Lung (tissue), 12 donors: ENCODE results near the gene STK11. TPM values are rescaled to one million over a fixed set of nuclear protein-coding genes. Genes with fewer than 3 reads are reported as not detected.
A peak's percentile ranks its signal among the peaks of the same experiment; 100 is the strongest.
"Not testable (repeated sequence)": the region's sequence is repeated elsewhere in the genome, so short reads cannot be mapped to it uniquely, and the experiment has no call there.

Experiments used
- ATAC-seq: fragments of 200-7000 bp; cut with Tn5 transposase; one replicate; pipeline ENCODE4 v1.9.1; 2020; ENCODE audit warnings: moderate number of reproducible peaks; ENCODE audit not compliant: insufficient read depth, low FRiP score
- DNase-seq, 3 donors: peaks; one replicate each; pipeline ENCODE4 v3.0.0-alpha.2; 2013 to 2017
- H3K27ac ChIP-seq, 2 donors: one replicate each; pipeline ENCODE4 v1.5.1; 2013; ENCODE audit warnings: mild to moderate bottlenecking in 2 of 2, moderate library complexity in 2 of 2, control low read depth in 1 of 2, inconsistent platforms in 1 of 2, low read depth in 1 of 2, low read length in 1 of 2
- H3K27me3 ChIP-seq, 3 donors: one replicate each; pipeline ENCODE4 v1.5.1; 2013; ENCODE audit warnings: low read length in 2 of 3; ENCODE audit not compliant: control insufficient read depth in 3 of 3, insufficient read depth in 3 of 3
- H3K36me3 ChIP-seq, 4 donors: one replicate each; pipeline ENCODE4 v1.5.1; 2013; ENCODE audit warnings: low read length in 4 of 4, mild to moderate bottlenecking in 1 of 4, moderate library complexity in 1 of 4; ENCODE audit not compliant: control insufficient read depth in 4 of 4, insufficient read depth in 4 of 4
- H3K4me1 ChIP-seq, 5 donors: one replicate each; pipeline ENCODE4 v1.5.1; 2013; ENCODE audit warnings: low read length in 5 of 5, mild to moderate bottlenecking in 2 of 5, moderate library complexity in 1 of 5; ENCODE audit not compliant: control insufficient read depth in 5 of 5, insufficient read depth in 5 of 5
- H3K4me3 ChIP-seq: one replicate; pipeline ENCODE4 v1.5.1; 2013; ENCODE audit warnings: mild to moderate bottlenecking, control low read depth, moderate library complexity
- H3K9ac ChIP-seq, 2 donors: one replicate each; pipeline ENCODE4 v1.5.1; 2013; ENCODE audit warnings: low read length in 2 of 2, control low read depth in 1 of 2; ENCODE audit not compliant: insufficient read depth in 1 of 2
- H3K9me3 ChIP-seq, 4 donors: one replicate each; pipeline ENCODE4 v1.5.1; 2013; ENCODE audit warnings: low read length in 3 of 4, mild to moderate bottlenecking in 1 of 4, moderate library complexity in 1 of 4; ENCODE audit not compliant: control insufficient read depth in 4 of 4, insufficient read depth in 3 of 4
- WGBS, 2 donors: extraction: QIAGEN DNeasy Blood & Tissue Kit; methylation state at CpG; one replicate each; pipeline ENCODE4 v1.1.7; 2013; 5-methylcytosine and 5-hydroxymethylcytosine counted together
- polyA plus RNA-seq, 2 donors: library from polyadenylated mRNA; stranded (reverse); fragments of 200-250 nt; gene quantifications; one replicate each; pipeline ENCODE4 v1.2.1, GENCODE V29; 2013
- total RNA-seq, 2 donors: library from RNA; depleted of rRNA in 1 of 2; stranded (reverse); fragments of >200 nt in 1 of 2; gene quantifications; one replicate each; pipeline ENCODE4 v1.2.1, GENCODE V29; 2014 to 2021
- TF ChIP-seq, protein P1 (sequence below): IDR thresholded peaks from 2 replicates; pipeline ENCODE4 v1.5.1; 2012; ENCODE audit warnings: mild to moderate bottlenecking; ENCODE audit errors: control extremely low read depth, extremely low read depth
- donor health status: control.
- donor health status: control.
- donor health status: Bipolar disorder and iron deficiency.
- donor health status: healthy.
- donor health status: DM: yes; HTN: yes; CAD: no.

The STK11 gene
- total and polyA plus RNA-seq, 4 donors = 43.1 to 59.8 (median 54.6) TPM

DNA sequence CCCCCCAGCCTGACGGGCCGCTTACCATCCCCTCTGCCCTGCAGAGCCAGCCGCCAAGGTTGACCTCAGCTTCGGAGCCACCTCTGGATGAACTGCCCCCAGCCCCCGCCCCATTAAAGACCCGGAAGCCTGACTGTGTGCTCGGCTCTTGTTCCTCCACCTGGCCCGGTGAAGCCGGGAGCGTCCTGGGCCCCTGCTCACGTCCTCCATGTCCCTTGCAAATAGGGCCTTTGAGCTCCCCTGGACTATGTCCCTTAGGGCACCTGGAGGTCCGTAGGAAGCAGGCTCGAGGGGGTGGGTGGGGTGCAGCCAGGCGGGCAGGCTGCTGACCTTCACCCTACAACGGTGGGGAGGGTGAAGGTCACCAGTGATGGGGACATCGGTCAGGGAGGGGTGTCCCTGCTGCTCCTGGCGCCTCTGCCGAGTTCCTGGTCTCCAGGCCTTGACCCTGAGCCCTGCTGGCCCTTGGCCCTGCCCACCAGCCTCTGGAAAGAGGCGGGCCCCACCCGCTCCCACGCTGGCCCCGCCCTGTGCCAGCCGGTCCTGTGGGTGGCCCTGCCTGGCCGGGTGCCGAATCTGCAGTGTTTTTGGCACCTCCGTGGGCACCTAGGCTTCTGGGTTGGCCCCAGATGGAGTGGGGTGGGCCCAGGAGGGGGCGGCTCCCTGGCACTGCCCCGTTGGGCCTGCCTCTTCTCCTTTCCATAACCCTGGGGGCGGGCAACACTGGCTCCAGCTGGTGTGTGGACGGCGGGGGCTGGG lies 39.3 kb downstream of the STK11 start:
- no peak overlapping the region for H3K9ac ChIP-seq
- WGBS, 2 donors = 21 to 42% methylated on average over 28 to 31 of the region's 31 CpGs

DNA sequence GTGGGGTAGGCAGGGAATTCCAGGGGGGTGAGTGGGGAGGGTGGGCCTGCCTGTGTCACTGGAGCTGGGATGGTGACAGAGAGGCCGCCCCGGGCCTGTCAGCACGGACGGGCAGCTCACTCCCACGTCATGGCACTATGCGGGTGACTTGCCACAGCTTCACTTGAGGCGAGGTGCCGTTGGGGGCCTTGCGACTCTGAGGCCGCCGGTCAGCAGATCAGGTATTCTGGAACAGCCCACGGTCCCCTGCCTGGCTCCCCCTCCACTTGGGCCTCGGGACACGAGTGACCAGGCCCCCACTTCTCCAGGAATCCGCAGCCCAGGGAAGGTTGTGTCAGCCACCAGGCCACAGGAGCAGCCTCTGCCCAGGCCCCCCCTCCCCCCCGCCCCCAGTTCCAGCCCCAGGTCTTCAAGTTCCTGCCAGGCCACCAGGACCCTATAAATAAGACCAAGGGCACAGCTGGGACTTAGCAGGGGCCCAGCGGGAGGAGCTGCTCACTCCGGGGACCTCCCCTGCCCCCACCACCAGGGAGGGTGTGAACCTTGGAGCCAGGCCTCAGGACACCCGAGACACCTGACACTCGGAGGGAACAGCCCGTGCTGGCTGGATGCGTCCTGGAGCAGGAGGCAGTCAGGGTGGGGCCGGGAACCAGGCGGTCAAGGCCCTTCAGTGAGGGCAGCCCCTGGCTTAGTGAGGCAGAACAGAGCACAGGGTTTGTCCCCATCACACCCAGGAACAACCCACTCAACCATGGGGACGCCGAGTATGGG lies 40.1 kb downstream of the STK11 start:
- ATAC-seq = no peak
- no peak overlapping the region for H3K9ac ChIP-seq

More for the DNA sequence above, 39.3 kb downstream of the STK11 start:
- Histone ChIP-seq H3K36me3 (peaks cover 0 to 4% (median 0%) of the 10 kb centered on the region in 4 donors), H3K4me1 (peaks cover 0 to 38% (median 23%) of the 10 kb centered on the region in 5 donors), H3K27me3 (no peaks in the 10 kb centered on the region), H3K4me3 (no peak overlapping the region), H3K9me3 (no peaks in the 10 kb centered on the region), H3K27ac (peak overlapping the region; percentile 56 to 81)
- TF ChIP-seq, protein P1, sequence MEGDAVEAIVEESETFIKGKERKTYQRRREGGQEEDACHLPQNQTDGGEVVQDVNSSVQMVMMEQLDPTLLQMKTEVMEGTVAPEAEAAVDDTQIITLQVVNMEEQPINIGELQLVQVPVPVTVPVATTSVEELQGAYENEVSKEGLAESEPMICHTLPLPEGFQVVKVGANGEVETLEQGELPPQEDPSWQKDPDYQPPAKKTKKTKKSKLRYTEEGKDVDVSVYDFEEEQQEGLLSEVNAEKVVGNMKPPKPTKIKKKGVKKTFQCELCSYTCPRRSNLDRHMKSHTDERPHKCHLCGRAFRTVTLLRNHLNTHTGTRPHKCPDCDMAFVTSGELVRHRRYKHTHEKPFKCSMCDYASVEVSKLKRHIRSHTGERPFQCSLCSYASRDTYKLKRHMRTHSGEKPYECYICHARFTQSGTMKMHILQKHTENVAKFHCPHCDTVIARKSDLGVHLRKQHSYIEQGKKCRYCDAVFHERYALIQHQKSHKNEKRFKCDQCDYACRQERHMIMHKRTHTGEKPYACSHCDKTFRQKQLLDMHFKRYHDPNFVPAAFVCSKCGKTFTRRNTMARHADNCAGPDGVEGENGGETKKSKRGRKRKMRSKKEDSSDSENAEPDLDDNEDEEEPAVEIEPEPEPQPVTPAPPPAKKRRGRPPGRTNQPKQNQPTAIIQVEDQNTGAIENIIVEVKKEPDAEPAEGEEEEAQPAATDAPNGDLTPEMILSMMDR = no peak
- peak in 1 of 3 donors; percentile 5 for DNase-seq
- no peak for ATAC-seq

DNA sequence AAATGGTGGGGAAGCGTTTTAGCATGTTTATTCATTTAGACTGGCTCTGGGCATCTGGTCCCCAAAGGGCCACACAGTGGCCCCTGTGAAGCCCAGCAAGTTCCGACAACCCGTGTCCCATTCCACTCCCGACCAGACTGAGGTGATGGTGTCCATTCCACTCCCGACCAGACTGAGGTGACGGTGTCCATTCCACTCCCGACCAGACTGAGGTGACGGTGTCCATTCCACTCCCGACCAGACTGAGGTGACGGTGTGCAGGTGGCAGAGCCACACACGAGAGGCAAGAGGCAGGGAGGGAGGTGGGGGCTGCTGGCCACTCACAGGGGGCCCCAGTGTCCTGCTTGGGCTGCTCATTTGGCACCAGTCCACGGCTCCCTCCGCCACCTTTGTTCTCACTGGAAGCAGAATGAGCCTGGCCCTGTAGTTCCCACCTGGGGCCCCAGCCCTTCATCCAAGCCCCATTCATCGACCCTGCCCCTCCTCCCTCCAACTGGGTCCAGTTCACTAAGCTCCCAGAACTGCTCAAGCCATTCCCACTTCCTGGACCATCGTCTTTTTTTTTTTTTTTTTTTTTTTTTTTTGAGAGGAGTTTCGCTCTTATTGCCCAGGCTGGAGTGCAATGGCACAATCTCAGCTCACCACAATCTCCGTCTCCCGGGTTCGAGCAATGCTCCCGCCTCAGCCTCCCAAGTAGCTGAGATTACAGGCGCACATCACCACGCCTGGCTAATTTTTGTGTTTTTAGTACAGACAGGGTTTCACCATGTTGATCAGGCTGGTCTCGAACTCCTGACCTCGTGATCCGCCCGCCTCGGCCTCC lies 40.9 kb downstream of the STK11 start:
- H3K27ac ChIP-seq = peak overlapping the region; percentile 62 to 81
- not testable (repeated sequence) for H3K9me3 ChIP-seq, ATAC-seq, H3K4me3 ChIP-seq, H3K27me3 ChIP-seq, H3K9ac ChIP-seq
- H3K36me3 ChIP-seq = peaks cover 0 to 20% (median 6%) of the 10 kb centered on the region in 4 donors
- H3K4me1 ChIP-seq = peaks cover 0 to 32% (median 22%) of the 10 kb centered on the region in 5 donors
- DNase-seq = peak in 2 of 3 donors; percentile 49 to 65
- 79 to 85% methylated on average over 25 to 27 of the region's 27 CpGs for WGBS, 2 donors

More for the DNA sequence above, 40.1 kb downstream of the STK11 start:
- Histone ChIP-seq H3K27me3 (no peaks in the 10 kb centered on the region), H3K36me3 (peaks cover 0 to 12% (median 3%) of the 10 kb centered on the region in 4 donors), H3K4me1 (peaks cover 0 to 36% (median 22%) of the 10 kb centered on the region in 5 donors), H3K9me3 (no peaks in the 10 kb centered on the region), H3K4me3 (no peak overlapping the region), H3K27ac (peak overlapping the region; percentile 62 to 81)
- TF ChIP-seq, protein P1 = no peak
- peak in 1 of 3 donors; percentile 7 for DNase-seq
- 79 to 90% methylated on average over 26 of the region's 26 CpGs for WGBS, 2 donors
